Kidney (tissue), 14 donors: ENCODE data around the gene NAV3. TPM values are rescaled to one million over a fixed set of nuclear protein-coding genes. Genes with fewer than 3 reads are reported as not detected.
A peak's percentile ranks its signal among the peaks of the same experiment; 100 is the strongest.

Source experiments
- DNase-seq, 5 donors: peaks; one replicate each; pipeline ENCODE4 v3.0.0-alpha.2; 2013 to 2020
- FAIRE-seq: peaks from 2 replicates; lab custom pipeline; 2012; peaks lifted over from hg19 to GRCh38; lab: Jason Lieb, UNC
- H3K27ac ChIP-seq, 2 donors: one replicate each; pipeline ENCODE4 v1.7.0; 2013; ENCODE audit warnings: low read depth in 2 of 2, low read length in 2 of 2, inconsistent platforms in 1 of 2
- H3K27me3 ChIP-seq: one replicate; pipeline ENCODE4 v1.7.1; 2013; ENCODE audit warnings: low read length, inconsistent platforms; ENCODE audit not compliant: control insufficient read depth, insufficient read depth
- H3K36me3 ChIP-seq, 3 donors: one replicate each; pipeline versions ENCODE4 v1.7.0 to v1.7.1; 2013; ENCODE audit warnings: low read length in 3 of 3, control low read depth in 1 of 3, inconsistent platforms in 1 of 3; ENCODE audit not compliant: insufficient read depth in 3 of 3, control insufficient read depth in 2 of 3
- H3K4me1 ChIP-seq, 3 donors: one replicate each; pipeline versions ENCODE4 v1.7.0 to v1.7.1; 2013; ENCODE audit warnings: low read length in 3 of 3, inconsistent platforms in 1 of 3, low read depth in 1 of 3; ENCODE audit not compliant: control insufficient read depth in 2 of 3, insufficient read depth in 2 of 3
- H3K4me3 ChIP-seq, 3 donors: one replicate each; pipeline versions ENCODE4 v1.7.0 to v1.8.1; 2013; ENCODE audit warnings: low read length in 3 of 3, control low read depth in 1 of 3, inconsistent platforms in 1 of 3
- H3K9ac ChIP-seq, 3 donors: one replicate each; pipeline versions ENCODE4 v1.7.0 to v1.7.1; 2013; ENCODE audit warnings: low read length in 3 of 3, control low read depth in 1 of 3, inconsistent platforms in 1 of 3
- H3K9me3 ChIP-seq, 3 donors: one replicate each; pipeline versions ENCODE4 v1.7.0 to v1.7.1; 2013; ENCODE audit warnings: low read length in 3 of 3, control low read depth in 1 of 3, inconsistent platforms in 1 of 3; ENCODE audit not compliant: control insufficient read depth in 2 of 3, insufficient read depth in 1 of 3
- intact Hi-C: fragments of 100-400 bp; cut with DNase I; formaldehyde crosslinking; loops from one replicate; pipeline ENCODE4 v1.11.1; 2022
- polyA plus RNA-seq: library from polyadenylated mRNA; stranded (reverse); fragments of 350-450 nt; fragmentation: Illumina TruSeq; extraction: RNeasy Lipid Tissue Mini Kit (QIAGEN cat#74804); gene quantifications from one replicate; pipeline ENCODE4 v1.2.3, GENCODE V29; 2014; ENCODE audit warnings: low read depth, low replicate concordance; ENCODE audit not compliant: insufficient read depth
- total RNA-seq: library from RNA; stranded (reverse); fragmentation: NEBNext Ultra II Directional; extraction: Animal tissue kit (Norgen Biotek cat#: 25700); gene quantifications from one replicate; pipeline ENCODE4 v1.2.1, GENCODE V29; 2021
- TF ChIP-seq, protein P1 (sequence below): IDR thresholded peaks from 3 replicates; pipeline ENCODE4 v1.5.1; 2012; ENCODE audit warnings: mild to moderate bottlenecking, moderate library complexity, borderline replicate concordance; ENCODE audit not compliant: insufficient read depth; ENCODE audit errors: extremely low read depth
- donor health status: control.
- donor health status: control.
- donor health status: control.
- donor health status: control.
- donor health status: control.
- donor health status: DM: yes; HTN: yes; CAD: no.
- donor health status: Normal renal cell carcinoma (clear cell type).

NAV3 gene
- total and polyA plus RNA-seq, 2 donors from 2014 or later, result 0.34 to 4.5 TPM

DNA sequence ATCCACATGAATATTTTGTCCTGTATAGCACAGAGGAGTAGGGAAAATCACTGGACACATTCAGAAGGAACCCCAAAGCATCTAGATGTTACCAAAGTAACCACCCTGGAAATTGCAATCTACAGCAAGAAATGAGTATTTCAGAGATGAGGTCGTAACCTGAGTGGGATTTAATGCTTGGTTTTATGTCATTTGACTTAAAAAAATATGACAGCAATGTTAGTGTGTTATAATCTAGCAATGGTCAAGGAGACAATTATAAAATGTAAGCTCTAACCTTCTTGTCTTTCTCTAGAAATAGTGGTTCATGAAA, 256.6 kb downstream of the NAV3 start:
- no peaks in the 10 kb centered on the region for H3K27me3 ChIP-seq
- no peaks in the 10 kb centered on the region for H3K9me3 ChIP-seq
- H3K27ac ChIP-seq, result no peak overlapping the region
- no peak overlapping the region for H3K9ac ChIP-seq
- FAIRE-seq (no peak), DNase-seq (no peak)
- no peak overlapping the region for H3K4me3 ChIP-seq
- TF ChIP-seq, protein P1, sequence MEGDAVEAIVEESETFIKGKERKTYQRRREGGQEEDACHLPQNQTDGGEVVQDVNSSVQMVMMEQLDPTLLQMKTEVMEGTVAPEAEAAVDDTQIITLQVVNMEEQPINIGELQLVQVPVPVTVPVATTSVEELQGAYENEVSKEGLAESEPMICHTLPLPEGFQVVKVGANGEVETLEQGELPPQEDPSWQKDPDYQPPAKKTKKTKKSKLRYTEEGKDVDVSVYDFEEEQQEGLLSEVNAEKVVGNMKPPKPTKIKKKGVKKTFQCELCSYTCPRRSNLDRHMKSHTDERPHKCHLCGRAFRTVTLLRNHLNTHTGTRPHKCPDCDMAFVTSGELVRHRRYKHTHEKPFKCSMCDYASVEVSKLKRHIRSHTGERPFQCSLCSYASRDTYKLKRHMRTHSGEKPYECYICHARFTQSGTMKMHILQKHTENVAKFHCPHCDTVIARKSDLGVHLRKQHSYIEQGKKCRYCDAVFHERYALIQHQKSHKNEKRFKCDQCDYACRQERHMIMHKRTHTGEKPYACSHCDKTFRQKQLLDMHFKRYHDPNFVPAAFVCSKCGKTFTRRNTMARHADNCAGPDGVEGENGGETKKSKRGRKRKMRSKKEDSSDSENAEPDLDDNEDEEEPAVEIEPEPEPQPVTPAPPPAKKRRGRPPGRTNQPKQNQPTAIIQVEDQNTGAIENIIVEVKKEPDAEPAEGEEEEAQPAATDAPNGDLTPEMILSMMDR, result no peak
- no peaks in the 10 kb centered on the region for H3K4me1 ChIP-seq
- intact Hi-C loops, result no loop called here
- no peaks in the 10 kb centered on the region for H3K36me3 ChIP-seq

DNA sequence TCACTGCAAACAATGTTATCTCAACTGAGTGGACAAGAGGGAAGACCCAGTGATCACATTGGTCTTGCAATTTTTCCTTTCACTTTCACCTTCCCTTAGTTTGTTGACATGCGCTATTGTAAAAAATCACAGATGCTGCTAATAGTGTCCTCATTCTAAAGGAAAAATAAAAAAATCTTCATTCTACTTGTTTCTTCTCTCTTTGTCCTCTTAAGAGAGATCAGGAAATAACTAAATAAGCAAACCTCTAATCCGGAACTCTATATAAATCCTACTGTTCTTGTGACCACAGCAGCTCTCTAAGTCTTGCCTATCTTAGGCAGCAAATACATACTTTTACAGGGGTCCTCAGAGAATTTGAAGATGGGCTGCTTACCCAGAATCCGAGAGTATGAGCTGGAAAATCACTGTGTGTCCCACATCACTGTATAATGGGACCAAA, 257.7 kb downstream of the NAV3 start:
- intact Hi-C loops, result no loop called here
- no peak overlapping the region for H3K27ac ChIP-seq
- H3K4me1 ChIP-seq, result no peaks in the 10 kb centered on the region
- peak overlapping the region in 2 of 3 donors; percentile 22 to 44 for H3K4me3 ChIP-seq
- FAIRE-seq (no peak), DNase-seq (no peak)
- TF ChIP-seq, protein P1, result no peak
- H3K9me3 ChIP-seq, result no peaks in the 10 kb centered on the region
- H3K27me3 ChIP-seq, result no peaks in the 10 kb centered on the region
- no peaks in the 10 kb centered on the region for H3K36me3 ChIP-seq
- no peak overlapping the region for H3K9ac ChIP-seq

DNA sequence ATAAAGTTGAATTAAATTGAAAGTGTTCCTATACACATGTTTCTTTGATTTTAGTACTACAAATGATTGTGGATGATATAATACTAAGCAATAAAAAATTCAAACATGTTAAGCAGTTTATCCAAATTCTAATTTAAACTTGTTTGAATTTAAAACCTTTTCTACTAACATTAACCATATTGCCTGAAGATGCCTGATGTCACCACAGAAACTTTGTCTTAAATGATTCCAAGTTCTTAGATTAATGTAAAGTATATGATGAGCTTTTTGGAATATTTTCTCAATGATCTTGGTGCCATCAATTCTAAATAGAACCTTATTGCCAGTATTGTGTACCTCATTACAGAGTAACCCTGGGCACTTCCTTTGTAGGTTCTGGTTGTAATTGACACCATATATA, 259.6 kb downstream of the NAV3 start:
- H3K36me3 ChIP-seq, result no peaks in the 10 kb centered on the region
- FAIRE-seq, result no peak

More for the DNA sequence above, 259.6 kb downstream of the NAV3 start:
- TF ChIP-seq, protein P1, result no peak
- intact Hi-C loops, result no loop called here
- Histone ChIP-seq H3K9me3 (no peaks in the 10 kb centered on the region), H3K27me3 (no peaks in the 10 kb centered on the region), H3K9ac (no peak overlapping the region), H3K4me1 (no peaks in the 10 kb centered on the region), H3K4me3 (no peak overlapping the region), H3K27ac (no peak overlapping the region)
- no peak for DNase-seq
